SIG-M5 treated with dmso at 0.1 percent for 504 hours (cell line): Measurements from ENCODE around the gene FCHSD1.

ENCODE experiments used
- DNase-seq: peaks from one replicate; lab custom pipeline; 2025; ENCODE audit not compliant: unreplicated experiment; lab: John Stamatoyannopoulos, UW

Gene FCHSD1

DNA sequence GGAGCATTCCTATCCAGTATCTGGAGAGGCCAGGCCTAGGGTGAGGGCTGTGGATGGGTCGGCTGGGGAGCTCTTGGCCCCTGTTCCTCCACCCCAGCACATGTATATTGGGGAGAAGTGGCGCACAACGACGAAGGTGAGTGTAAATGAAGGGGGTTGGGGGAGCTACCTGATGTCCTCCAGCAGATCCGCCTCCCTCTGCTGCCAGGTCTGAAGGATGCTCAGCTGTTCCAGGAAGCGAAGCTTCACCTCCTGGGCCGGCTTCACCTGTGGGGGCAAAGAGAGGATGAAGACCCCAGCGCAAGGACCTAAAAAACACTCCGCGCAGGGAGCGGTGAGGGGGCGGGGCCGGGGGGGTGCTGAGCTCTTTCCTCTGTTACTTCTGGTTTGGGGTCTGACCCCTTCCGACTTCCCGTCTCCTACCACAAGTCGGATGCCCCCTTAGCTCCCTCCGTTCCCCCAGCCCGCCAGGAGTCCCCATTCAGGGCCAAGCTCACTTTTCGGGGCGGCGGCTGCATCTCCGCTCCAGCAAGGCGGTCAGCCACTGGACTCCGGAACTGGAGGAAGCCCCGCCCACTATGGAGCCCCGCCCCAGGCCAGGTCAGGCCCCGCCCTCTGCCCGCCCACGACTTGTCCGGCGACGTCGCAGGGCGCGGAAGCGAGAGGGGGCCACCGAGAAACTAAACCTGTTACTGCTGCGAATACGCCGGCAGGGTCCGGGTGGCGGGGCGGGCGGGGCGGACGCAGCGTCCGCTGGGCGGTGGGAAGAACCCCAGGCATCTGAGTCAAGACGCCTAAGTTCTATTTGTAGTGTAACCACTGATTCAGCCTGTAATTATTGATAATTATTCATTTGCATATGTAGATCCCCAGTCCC, at the start of gene FCHSD1:
TSS of gene FCHSD1 (minus strand) at position 568 of the 877 bp plus-strand sequence. CDS start at position 518, 50 bp downstream.
- DNase-seq, result peak; percentile 59

GRCh38 chr5:141697586-141697985, 46.4 kb upstream of the FCHSD1 start:
- no peak for DNase-seq

DNA sequence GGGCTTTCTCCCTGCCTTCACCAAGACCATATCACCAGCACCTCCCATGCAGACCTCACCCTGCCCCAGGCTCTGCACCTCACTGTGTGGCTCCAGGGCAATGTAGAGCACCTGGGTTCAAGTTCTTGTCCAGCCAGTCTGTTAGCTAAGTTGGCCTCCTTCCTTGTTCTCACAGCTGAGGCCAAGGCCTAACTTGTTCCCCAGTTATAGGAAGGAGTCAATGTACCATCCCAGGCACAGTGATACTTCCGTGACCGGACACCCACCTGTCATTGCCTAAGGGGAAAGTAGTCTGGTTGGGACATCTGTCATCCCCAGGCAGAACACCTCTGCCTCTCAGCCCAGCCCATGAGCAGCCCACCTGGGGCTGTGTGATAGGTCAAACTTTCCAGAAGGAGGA, 45.2 kb upstream of the FCHSD1 start:
- no peak for DNase-seq

GRCh38 chr5:141695627-141696215, 44.5 kb upstream of the FCHSD1 start:
- DNase-seq, result no peak

DNA sequence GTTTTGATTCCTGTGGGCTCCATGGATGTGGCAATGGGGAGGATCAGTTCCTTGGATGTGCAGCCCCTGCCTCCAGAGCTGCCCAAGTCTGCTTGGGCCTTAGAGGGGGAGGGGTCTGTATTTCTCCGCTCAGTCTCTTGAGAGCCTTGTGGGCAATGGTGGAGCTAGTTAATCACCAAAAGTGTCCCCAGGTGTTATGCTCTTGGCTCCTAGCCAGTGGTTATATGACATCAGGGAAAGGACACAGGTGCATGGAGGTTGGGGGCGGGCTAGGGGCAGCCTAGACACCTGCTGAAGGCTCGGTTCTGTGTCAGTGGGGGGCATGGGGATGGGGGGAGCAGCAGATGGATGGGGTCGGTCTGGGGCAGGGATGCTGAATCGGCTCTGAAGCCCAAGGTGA, 43.3 kb upstream of the FCHSD1 start:
- DNase-seq, result no peak

GRCh38 chr5:141692919-141693725, 41.9 kb upstream of the FCHSD1 start:
- no peak for DNase-seq

- DNase-seq, result no peak
Measured at GRCh38 chr5:141692533-141692888, 41.3 kb upstream of the FCHSD1 start.

DNA sequence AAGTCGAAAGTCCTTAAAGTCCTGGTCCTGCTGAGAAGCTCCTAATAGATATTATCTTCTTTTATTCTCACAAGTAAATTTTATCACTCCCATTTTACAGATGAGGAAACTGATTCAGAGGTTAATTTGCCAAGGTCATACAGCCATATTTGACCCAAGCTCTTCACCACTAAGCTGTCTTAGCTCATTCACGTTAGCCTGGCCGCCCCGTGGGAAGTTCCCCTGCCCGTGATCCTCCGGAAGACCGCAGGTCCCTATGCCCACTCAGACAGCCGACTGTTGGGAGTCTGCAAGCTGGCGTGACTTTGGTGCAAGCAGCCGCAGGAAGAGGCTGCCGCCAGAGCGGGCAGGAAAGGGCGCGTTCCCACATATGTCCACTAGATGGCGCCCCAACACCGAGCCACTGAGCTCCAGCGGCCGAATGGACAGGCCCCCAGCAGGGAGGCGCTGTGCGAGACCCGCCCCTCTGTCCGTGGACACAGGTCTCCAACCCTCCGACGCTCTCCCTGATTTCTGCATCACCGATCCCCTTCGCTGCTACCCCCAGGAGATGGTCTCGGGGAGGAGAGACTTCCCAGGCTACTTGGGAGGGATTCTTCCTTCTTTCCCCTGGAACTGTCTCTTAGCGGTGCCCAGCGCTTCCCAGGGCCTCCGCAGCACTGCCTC, 40.8 kb upstream of the FCHSD1 start:
- peak; percentile 74 for DNase-seq

DNA sequence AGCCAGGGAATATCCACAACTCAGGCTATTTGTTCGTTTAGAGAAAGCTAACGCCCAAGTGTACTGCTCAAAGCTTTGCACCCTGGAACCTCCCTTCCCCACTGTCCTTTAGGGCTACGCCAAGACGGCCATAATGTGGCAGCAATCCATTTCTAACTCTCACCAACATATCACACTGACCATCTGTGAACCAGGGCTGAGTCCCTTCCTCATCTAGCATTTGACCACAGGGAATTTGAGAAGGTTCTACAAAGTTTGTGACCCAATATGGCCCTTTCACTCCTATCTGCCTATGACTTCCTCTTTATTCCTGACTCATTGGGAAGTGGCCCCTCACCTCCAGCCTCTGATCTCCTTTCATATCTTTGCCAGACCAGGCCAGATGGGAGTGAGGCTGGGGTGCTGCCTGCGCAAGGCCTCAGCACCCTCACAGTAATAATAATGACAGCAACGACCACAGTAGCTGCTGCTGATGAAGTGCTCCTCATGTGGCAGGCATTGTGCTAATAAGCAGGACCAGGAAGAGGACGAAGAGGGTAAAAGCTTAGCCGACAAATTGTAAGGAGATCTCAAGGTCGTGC, 40.2 kb upstream of the FCHSD1 start:
- peak; percentile 40 for DNase-seq

DNA sequence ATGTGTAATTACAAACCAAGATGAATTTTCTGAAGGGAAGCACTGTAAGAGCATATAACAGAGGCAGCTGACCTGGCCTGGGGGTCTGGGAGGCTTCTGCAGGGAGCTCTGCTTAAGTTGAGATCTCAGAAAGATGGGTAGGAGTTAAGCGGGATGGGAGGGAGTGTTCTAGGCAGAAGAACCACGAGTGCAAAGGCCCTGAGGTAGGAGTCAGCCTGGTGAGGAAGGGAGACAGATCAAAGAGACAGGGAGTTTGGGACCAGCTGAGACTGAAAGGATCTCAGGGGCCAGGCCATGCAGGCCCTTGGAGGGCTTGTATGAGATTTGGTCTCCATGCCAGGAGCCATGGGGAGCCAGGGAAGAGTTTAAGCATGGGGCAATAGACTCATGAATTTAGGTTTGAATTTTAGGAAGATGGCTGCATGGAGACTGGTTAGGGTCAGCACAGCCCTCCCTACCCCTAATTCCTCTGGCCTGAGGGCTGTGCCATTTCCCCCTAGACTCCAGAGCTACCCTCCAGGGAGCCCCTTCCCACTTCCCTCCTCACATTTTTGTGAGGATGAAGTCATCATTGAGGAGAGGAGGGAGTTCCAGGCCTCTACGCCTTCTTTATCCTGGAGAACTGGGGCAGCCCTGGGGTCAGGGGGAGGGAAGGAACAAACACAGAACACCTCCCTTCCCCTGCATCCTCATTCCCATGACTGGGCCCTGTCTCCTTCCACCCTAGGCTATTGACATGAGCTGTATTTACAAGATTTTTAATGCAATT, 35.6 kb upstream of the FCHSD1 start:
- DNase-seq, result no peak

GRCh38 chr5:141685591-141685990, 34.4 kb upstream of the FCHSD1 start:
- no peak for DNase-seq

DNA sequence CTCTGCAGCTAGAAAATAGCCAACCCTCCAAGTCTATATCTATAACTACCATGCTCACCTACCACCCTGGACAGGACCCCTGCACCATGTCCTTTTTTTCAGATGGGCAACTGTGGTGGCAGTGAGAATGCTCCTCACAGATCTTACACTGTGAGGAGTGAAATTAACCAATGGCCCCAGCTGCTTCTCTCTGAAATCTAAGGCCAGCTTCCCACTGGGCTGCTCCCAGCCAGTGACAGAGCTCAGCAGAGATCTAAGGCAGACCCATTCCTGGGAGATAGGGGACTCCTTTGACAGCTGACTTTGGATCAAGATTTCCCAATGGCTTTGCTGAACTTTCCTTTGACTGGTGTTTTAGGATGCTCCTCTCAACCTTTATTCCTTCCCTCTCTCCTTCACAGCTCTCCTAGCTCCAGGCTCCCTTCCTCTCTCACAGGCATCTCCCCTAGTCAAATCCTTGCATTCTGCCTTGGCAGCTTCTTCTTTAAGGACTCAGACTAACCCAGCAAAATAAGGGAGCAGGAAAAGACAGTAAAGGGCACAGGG, 32.5 kb upstream of the FCHSD1 start:
- no peak for DNase-seq

DNA sequence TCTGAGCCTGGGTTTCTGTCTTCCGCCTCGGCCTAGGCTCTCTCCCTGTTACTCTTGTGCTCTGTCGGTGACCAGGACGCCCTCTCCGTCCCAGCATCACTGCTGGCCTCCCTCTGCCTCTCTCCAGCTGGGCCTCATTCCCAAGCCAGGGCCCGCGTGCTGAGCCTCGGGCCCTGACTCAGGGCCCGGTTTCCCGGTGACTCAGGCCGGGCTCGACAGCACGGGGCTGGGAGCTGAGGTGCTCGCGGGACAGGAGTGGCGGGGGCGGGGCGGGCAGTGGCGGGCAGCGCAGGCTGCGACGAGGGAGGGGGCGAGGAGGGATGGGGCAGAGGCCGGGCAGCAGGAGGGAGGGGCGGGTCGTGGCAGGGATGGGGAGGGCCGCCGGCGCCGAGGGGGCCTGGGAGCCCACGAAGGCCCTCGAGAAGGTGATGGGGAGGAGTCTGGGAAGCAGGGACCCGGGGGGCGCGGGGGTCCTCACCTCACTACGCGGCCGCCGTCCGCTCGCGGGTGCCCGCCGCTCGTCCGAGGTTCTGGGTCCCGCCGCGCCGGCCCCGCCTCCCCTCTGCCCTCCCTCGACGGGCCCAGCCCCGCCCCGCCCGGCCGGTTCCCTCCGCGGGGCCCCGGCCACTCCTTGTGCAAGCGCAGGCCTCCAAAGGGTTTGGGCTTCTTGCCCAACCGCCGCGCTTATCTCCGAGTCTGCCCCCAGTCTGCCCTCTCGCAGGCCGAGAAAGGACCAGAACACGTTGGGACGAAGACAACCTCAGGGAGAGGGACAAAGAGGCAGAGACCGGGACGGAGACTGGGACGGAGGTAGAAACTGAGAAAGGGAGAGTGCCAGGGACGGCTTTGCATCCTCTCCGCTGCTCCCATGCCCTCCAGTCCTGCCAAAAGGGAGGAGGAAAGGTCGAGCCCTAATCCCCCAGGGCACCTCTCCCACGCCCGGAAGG, 30.8 kb upstream of the FCHSD1 start, which contains the start of gene ARAP3:
TSS of gene ARAP3 (minus strand) at position 536 of the 947 bp plus-strand sequence. CDS start 1,744 bp downstream, outside the sequence.
- peak; percentile 80 for DNase-seq

DNA sequence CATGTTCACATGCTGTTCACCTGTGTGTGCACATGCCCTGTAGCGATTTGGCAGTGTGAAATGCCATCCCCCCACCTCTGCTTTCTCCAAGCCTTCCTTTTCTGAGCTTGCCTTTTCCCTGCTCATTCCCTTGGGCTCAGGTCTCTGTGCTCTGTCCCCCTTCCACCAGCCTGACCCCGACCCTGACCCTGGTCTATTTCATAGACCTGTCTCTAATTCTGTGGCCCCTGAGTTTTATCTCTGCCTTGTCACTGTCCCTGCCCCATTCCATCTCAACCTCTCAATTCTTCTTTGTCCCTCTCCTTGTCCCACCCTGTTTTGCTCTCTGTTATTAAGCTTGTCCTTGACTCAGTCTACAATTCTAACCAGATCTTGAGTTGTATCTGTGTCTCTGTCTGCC, 30.1 kb upstream of the FCHSD1 start:
- DNase-seq, result no peak

DNA sequence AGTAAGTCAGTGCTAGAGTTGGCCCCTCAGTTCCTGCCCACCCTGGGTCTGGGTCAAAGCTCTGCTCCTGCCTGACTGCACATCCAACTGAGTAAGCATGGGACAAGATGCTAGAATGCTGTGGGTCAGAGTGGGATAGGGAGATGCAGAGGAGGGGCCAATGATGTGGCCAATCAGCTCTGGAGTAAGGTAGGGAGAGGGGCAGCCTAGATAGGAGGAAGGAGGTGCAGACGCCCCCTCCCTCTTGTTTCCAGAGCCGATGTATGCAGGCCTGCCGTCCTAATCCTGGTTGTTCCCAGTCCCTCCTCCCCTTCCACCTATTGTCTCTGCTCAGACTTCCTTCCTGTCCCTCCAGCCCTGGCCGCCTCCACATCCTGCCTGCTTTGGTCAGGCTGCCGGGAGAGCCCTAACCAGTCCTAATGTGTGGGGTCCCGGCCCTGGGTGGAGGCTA, 29.6 kb upstream of the FCHSD1 start:
- no peak for DNase-seq

DNA sequence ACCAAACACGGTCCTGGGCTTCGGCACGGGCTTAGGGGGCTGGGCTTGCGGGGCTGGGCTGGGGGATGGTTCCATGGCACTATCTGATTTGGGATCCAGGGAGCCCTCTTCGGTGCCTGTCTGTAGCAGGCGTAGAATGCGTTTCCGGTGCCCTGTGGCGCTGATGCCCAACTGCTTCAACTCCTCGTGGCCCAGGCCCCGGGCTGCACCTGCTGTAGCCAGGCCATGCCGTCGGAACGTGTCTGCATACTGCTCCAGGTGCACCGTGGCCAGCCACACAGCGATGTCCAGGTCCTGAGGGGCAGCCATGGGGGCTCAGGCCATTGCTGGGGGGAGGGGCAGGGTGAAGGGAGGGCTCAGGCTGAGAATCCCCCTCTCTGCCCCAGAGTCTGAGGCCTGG, 29.0 kb upstream of the FCHSD1 start:
- no peak for DNase-seq

DNA sequence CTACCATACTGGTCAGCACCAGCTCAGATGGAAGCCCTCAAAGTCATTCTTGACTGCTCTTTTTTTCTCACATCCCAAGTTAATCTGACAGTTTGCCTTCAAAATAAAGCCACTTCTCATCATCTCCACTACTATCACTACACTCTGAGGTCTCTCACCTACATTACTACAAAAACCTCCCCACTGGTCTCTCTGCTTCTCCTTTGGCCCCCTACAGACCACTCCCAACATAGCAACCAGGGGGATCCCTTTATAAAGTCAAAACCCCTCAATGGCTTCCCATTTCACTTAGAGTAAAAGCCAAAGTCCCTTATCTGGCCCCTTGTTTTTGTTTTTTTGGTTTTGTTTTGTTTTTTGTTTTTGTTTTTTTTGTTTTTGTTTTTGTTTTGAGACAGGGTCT, 26.2 kb upstream of the FCHSD1 start:
- no peak for DNase-seq

GRCh38 chr5:141675672-141676071, 24.5 kb upstream of the FCHSD1 start:
- DNase-seq, result no peak

DNA sequence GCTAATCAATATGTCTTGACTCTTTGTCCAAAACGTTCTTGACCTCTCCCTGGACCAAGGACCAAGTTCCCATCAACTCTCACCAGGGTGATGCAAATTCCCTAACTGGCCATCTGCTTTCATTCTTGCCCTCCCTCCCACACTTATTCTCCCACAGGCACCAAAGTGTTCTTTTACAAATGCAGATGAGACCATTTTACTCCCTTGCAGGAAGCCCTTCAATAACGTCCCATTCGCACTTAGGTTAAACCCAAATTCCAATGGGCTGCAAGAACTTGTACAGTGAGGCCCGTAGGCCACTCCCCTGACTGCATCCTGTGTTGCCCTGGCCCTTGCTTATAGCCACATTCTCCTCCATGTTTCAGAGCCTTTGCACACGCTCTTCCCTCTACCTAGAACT, 23.5 kb upstream of the FCHSD1 start:
- DNase-seq, result no peak
